HG03378 (cell line): ENCODE data around the gene LHX8.
"Not testable (repeated sequence)": the region's sequence is repeated elsewhere in the genome, so short reads cannot be mapped to it uniquely, and the experiment has no call there.

Experiments
- ATAC-seq: cut with Tn5 transposase; IDR thresholded peaks from one replicate; pipeline ENCODE4 v1.9.1; 2021; ENCODE audit warnings: mild to moderate bottlenecking, moderate library complexity; ENCODE audit not compliant: unreplicated experiment

LHX8 gene

GRCh38 chr1:75133750-75134646 lies at the start of gene LHX8:
LHX8 (plus strand) TSS chr1:75134388; CDS start chr1:75136615, 2,227 bp downstream.
- no peak for ATAC-seq

- no peak for ATAC-seq
Measured at GRCh38 chr1:75085931-75086330, 48.3 kb upstream of the LHX8 start.

- no peak for ATAC-seq
Measured at GRCh38 chr1:75087278-75087677, 46.9 kb upstream of the LHX8 start.

- ATAC-seq, result no peak
Measured at GRCh38 chr1:75092141-75092540, 42.0 kb upstream of the LHX8 start.

- no peak for ATAC-seq
Measured at GRCh38 chr1:75097654-75098053, 36.5 kb upstream of the LHX8 start.

DNA sequence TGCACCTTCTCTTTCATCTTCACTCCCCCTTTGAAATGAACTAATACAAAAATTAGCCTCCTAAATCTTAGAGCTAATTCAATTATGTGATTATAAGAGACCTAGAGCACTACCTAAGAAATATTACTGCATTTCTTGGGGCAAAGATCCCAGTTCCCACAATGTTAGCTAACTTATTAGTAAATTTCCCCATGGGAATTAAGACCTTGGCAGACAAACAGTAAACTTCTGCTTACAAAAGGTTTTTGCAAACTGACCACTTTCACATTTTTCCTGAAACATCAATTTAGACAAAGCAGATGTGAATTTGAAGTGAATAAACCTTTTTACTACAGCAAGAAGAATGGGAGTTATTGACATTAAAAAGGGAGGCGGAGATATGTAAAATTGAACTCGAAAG lies 34.6 kb upstream of the LHX8 start:
- no peak for ATAC-seq

GRCh38 chr1:75100481-75101092 lies 33.6 kb upstream of the LHX8 start:
- no peak for ATAC-seq

GRCh38 chr1:75112362-75112951 lies 21.7 kb upstream of the LHX8 start:
- ATAC-seq, result not testable (repeated sequence)

- ATAC-seq, result peak; percentile 56
Measured at GRCh38 chr1:75115654-75116053, 18.5 kb upstream of the LHX8 start.

DNA sequence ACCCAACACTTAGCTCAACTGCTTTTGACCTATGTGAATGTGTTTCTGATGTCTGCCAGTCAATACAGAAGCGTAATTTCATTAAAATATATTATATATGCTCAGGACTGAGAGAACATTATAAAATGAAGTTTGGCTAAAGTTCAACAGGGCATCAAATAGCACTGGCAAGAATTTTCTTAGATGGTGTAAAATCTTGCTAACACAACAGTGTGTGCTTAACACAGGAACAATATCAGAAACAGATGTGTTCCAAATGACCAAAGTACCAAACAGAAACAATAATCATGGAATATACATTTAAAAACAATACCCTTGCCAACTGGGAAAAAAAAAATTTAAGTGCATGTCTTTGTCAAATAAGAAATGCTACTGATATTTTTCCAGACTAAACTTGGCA lies 10.4 kb upstream of the LHX8 start:
- ATAC-seq, result no peak

DNA sequence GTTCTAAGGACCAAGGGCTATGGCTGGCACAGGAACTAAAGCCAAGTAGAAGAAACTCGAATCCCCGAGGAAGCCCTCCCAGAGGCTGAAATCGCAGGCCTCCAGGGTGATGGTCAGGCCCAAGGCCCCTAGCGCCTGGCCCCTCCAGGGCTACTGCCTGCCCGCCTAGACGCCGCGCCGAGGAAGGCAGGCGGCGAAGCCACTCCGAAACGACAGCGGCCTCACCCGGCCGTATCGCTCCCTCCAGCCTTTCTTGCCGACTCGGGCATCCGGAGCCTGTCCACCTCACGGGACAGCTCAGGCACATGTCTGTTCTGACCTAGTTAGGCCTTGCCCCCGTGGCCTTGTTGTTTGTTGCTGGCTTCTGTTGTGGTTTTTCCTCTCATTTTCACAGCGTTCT lies 9.7 kb upstream of the LHX8 start:
- no peak for ATAC-seq

DNA sequence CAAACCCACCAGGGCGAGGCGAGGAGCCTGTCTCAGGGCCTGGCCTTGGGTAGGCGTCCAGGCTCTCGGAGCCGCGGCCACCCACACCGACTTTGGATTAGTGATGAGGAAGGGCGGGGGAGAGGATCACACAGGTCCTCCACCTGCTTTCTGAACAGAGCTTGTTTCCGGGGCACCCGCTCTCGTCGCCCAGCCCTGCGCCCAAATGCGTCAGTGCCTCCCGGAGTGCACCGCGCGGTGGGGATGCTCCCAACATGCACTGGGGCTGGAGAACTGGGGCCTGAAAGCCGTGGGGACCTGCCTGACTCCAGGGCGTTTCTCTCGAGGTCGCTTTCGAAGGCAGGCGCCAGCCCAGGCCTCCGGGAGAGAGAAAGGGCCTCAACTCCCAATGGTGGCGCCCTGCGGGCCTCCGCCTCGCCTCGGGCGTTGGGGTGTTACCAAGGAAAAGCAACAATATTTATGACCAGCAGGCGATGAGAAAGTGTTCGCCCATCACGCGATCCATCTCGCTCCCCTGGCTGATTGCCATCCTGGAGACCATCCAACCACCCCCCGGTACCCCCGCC lies 8.9 kb upstream of the LHX8 start:
- ATAC-seq, result no peak

DNA sequence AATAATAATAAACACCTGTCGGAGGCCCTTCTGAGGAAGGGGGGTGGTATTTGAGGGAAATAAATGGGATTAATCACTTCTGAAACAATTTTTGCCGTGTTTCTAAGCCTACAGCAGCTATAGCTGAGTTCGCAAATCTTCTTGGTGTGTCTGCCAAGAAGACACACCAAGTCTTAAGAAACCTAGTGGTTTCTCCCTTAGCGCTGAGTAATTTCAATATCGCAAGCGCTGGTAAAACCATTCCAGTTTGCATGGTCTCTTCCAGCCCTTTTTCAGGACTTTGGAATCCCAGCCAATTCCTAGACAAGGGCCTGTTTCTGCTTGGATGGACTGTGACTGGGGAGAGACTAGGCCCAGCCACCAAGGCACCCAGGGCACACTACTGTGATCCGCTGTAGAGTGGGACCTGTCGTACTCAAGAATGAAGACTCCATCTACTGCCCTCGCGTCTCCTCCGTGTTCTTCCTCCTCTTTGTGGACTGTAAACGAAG lies 7.5 kb upstream of the LHX8 start:
- ATAC-seq, result no peak

GRCh38 chr1:75127916-75128717 lies 6.1 kb upstream of the LHX8 start:
- ATAC-seq, result no peak

GRCh38 chr1:75129660-75129982 lies 4.6 kb upstream of the LHX8 start:
- no peak for ATAC-seq

DNA sequence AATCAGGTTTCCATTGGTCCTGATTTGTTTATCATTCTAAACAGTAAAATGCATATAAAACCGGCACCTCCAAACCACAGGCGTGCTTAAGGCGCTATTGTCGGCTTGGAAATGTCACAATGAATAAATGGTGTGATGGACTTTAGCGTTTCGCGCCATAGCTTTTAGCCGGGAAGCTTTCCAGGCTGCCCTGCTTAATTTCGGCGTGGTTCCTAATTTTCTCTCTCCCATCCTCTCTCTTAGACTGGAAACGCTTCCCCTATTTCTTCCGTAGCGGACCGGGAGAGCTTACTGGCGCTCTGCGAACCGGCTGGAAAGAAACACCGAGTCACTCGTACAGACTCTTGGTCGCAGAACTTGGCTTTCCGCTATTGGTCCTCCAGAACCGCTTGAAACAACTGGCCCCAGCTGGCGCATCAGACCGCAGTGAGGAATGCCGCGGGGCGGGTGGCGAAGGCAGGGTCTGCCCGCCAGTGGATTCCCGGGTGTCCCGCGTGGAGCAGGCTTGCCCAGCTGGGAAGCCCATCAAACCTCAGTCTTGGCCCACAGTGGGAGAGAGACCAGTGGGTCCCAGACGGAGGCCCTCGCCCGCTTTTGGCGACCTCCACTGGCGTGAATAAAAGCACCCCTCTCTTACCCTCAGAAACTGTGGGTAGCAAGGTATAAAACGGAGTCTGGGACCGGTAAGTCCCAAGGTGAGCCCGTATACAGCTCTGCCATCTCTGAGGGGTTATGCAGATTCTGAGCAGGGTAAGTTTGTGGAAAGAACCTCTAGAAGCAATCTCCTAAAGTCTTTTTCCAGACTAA lies 4.0 kb upstream of the LHX8 start:
- no peak for ATAC-seq

DNA sequence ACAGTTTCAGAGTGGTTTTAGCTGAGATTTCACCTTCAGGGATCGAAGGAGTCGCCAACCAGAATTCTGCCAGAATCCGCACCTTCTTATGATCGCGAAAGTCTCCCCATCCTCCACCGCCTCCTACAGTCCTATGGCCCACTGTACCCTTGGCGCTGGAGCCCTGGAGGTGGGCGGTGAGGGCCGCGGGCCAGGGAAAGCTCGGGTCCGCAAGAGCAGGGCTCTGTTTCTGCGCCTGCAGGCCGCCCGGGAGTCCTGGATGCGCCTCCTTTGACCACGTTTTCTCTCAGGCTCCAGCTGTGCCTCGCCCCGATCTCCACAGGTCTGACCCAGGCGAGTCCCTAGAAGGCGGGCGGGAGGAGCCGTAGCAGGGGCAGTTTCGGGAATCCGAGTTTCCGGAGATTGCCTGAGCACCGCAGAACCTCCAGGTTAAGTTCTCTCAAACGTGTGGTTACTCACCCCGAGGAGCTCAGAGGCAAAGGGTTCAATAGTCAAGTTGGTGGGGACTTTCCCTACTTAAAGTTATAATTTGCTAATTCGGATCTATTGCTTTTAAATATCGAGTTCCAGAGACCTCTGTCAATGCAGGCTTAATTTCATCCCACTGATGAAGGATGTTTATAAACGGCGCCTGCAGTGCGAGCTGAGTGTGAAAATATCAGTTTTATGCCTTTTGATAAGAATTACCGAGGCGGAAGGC lies 3.2 kb upstream of the LHX8 start:
- ATAC-seq, result no peak

- ATAC-seq, result no peak
Measured at GRCh38 chr1:75131565-75132241, 2.5 kb upstream of the LHX8 start.
